Measurements from ENCODE around the gene SH3PXD2A.

GRCh38 chr10:103699611-103700435 lies 155.6 kb downstream of the SH3PXD2A start:
- TF ChIP-seq POLR2A (IDR thresholded peaks at IDR 0.05) (no peak), CTCF (IDR thresholded peaks at IDR 0.05) (no peak)

Measured in adrenal gland (tissue), 5 donors.